ENCODE results near the gene PPP2R3C. TPM values are rescaled to one million over a fixed set of nuclear protein-coding genes. Genes with fewer than 3 reads are reported as not detected.

PPP2R3C gene
- total and polyA plus RNA-seq, 2 of the 13 experiments (the other 11 are each of a cell fraction or from before 2014, with no cell fraction given), result 63.4 to 102 TPM

GRCh38 chr14:35046048-35046750, 75.6 kb downstream of the PPP2R3C start, which contains the start of gene FAM177A1 (continued):
- TF ChIP-seq HMGXB3 (CRISPR knock-in tag; IDR thresholded peaks at IDR 0.05; ENCODE audit: borderline replicate concordance), result peak; percentile 86; the same call in 1 of the 2 replicates
- TF ChIP-seq MBNL3 (CRISPR knock-in tag; conservative IDR thresholded peaks at IDR 0.05), result no peak
- TF ChIP-seq ONECUT2 (CRISPR knock-in tag; IDR thresholded peaks at IDR 0.05), result peak; percentile 49; the same call in 1 of the 2 replicates
- TF ChIP-seq ZBTB3 (CRISPR knock-in tag; IDR thresholded peaks at IDR 0.05; ENCODE audit: borderline replicate concordance, low read depth), result no peak; the same call in 1 of the 2 replicates
- peak; percentile 98 for TF ChIP-seq ZNF274 (CRISPR knock-in tag; IDR thresholded peaks at IDR 0.05)
- no peak for TF ChIP-seq HDAC6 (IDR thresholded peaks at IDR 0.05; ENCODE audit: low read depth, low read length)
- TF ChIP-seq BATF2 (CRISPR knock-in tag; IDR thresholded peaks at IDR 0.05), result no peak; the same call in 1 of the 2 replicates
- TF ChIP-seq CREBL2 (CRISPR knock-in tag; IDR thresholded peaks at IDR 0.05; ENCODE audit: borderline replicate concordance), result peak; percentile 94
- TF ChIP-seq ZNF431 (CRISPR knock-in tag; IDR thresholded peaks at IDR 0.05; ENCODE audit: borderline replicate concordance, low read depth), result peak; percentile 96; the same call in 1 of the 2 replicates
- TF ChIP-seq NFYC (CRISPR knock-in tag; IDR thresholded peaks at IDR 0.05), result peak; percentile 54
- TF ChIP-seq MXD4 (CRISPR knock-in tag; IDR thresholded peaks at IDR 0.05), result peak; percentile 93
- TF ChIP-seq SATB2 (CRISPR knock-in tag; IDR thresholded peaks at IDR 0.05), result peak; percentile 99
- no peak for TF ChIP-seq NFIB (CRISPR knock-in tag; IDR thresholded peaks at IDR 0.05; ENCODE audit: borderline replicate concordance)
- no peak for TF ChIP-seq CBX2 (IDR thresholded peaks at IDR 0.05; ENCODE audit: low read depth, low read length)
- TF ChIP-seq CBX2 (CRISPR knock-in tag; IDR thresholded peaks at IDR 0.05; ENCODE audit: low read depth), result no peak; the same call in 1 of the 2 replicates
- no peak for TF ChIP-seq NPAS2 (CRISPR knock-in tag; IDR thresholded peaks at IDR 0.05; ENCODE audit: borderline replicate concordance)
- TF ChIP-seq HNF4A (CRISPR knock-in tag; IDR thresholded peaks at IDR 0.05), result peak; percentile 13; the same call in 1 of the 2 replicates
- peak; percentile 95; the same call in 1 of the 2 replicates for TF ChIP-seq FOXC1 (CRISPR knock-in tag; IDR thresholded peaks at IDR 0.05; ENCODE audit: borderline replicate concordance)
- peak; percentile 92 for TF ChIP-seq ZFP62 (CRISPR knock-in tag; IDR thresholded peaks at IDR 0.05)
- TF ChIP-seq, protein P1, sequence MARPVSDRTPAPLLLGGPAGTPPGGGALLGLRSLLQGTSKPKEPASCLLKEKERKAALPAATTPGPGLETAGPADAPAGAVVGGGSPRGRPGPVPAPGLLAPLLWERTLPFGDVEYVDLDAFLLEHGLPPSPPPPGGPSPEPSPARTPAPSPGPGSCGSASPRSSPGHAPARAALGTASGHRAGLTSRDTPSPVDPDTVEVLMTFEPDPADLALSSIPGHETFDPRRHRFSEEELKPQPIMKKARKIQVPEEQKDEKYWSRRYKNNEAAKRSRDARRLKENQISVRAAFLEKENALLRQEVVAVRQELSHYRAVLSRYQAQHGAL (CRISPR knock-in tag; IDR thresholded peaks at IDR 0.05; ENCODE audit: not compliant biosample characterization), result peak; percentile 97
- TF ChIP-seq JUND (CRISPR knock-in tag; IDR thresholded peaks at IDR 0.05), result peak; percentile 92
- peak; percentile 80; the same call in 1 of the 2 replicates for TF ChIP-seq NR1H2 (CRISPR knock-in tag; IDR thresholded peaks at IDR 0.05; ENCODE audit: borderline replicate concordance, low read depth)
- peak; percentile 98 for TF ChIP-seq ZNF20 (CRISPR knock-in tag; IDR thresholded peaks at IDR 0.05)
